Stomach smooth muscle (tissue), 2 donors: ENCODE results near the gene CSAG1.
"Not testable (repeated sequence)": the region's sequence is repeated elsewhere in the genome, so short reads cannot be mapped to it uniquely, and the experiment has no call there.

Experiments used
- H3K27ac ChIP-seq: one replicate; pipeline ENCODE4 v1.7.0; 2013; ENCODE audit warnings: mild to moderate bottlenecking, low read length, inconsistent platforms
- H3K27me3 ChIP-seq, 2 donors: one replicate each; pipeline ENCODE4 v1.7.0; 2013; ENCODE audit warnings: low read length in 2 of 2; ENCODE audit not compliant: insufficient read depth in 2 of 2, control insufficient read depth in 1 of 2
- H3K36me3 ChIP-seq, 2 donors: one replicate each; pipeline ENCODE4 v1.7.0; 2013; ENCODE audit warnings: low read length in 2 of 2; ENCODE audit not compliant: control insufficient read depth in 2 of 2, insufficient read depth in 2 of 2
- H3K4me1 ChIP-seq: one replicate; pipeline ENCODE4 v1.7.0; 2013; ENCODE audit warnings: low read length; ENCODE audit not compliant: control insufficient read depth, insufficient read depth
- H3K4me3 ChIP-seq, 2 donors: one replicate each; pipeline ENCODE4 v1.7.0; 2013; ENCODE audit warnings: low read length in 2 of 2
- H3K9ac ChIP-seq, 2 donors: one replicate each; pipeline ENCODE4 v1.7.0; 2013; ENCODE audit warnings: low read length in 2 of 2, mild to moderate bottlenecking in 1 of 2
- H3K9me3 ChIP-seq, 2 donors: one replicate each; pipeline ENCODE4 v1.7.0; 2013; ENCODE audit warnings: low read length in 2 of 2; ENCODE audit not compliant: control insufficient read depth in 2 of 2
- donor health status: healthy.
- donor health status: Pancreatic carcinoma.

CSAG1 gene, protein sequence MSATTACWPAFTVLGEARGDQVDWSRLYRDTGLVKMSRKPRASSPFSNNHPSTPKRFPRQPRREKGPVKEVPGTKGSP

DNA sequence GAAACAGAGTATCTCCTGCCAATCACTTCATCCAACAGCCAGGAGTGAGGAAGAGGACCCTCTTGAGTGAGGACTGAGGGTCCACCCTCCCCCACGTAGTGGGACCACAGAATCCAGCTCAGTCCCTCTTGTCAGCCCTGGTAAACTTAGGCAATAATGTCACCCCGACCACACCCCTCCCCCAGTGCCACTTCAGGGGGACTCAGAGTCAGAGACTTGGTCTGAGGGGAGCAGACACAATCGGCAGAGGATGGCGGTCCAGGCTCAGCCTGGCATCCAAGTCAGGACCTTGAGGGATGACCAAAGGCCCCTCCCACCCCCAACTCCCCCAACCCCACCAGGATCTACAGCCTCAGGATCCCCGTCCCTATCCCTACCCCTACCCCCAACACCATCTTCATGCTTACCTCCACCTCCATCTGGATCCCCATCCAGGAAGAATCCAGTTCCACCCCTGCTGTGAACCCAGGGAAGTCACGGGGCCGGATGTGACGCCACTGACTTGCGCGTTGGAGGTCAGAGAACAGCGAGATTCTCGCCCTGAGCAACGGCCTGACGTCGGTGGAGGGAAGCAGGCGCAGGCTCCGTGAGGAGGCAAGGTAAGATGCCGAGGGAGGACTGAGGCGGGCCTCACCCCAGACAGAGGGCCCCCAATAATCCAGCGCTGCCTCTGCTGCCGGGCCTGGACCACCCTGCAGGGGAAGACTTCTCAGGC, at the start of gene CSAG1, which contains the start of gene MAGEA12:
Gene CSAG1 (minus strand): TSS at position 461 of the 715 bp plus-strand sequence. CDS start 1,261 bp downstream, outside the sequence.
Gene MAGEA12 (plus strand): TSS at position 497 of the 715 bp plus-strand sequence. CDS start 2,405 bp downstream, outside the sequence.
- Histone ChIP-seq H3K9ac (no peak within 1 kb of the TSS), H3K4me3 (no peak within 1 kb of the TSS), H3K4me1 (no peaks in the 10 kb centered on the region), H3K27ac (no peak within 1 kb of the TSS), H3K9me3 (no peaks in the 10 kb centered on the region), H3K27me3 (peaks cover 0 to 2% of the 10 kb centered on the region in 2 donors), H3K36me3 (no peaks in the 10 kb centered on the region)

DNA sequence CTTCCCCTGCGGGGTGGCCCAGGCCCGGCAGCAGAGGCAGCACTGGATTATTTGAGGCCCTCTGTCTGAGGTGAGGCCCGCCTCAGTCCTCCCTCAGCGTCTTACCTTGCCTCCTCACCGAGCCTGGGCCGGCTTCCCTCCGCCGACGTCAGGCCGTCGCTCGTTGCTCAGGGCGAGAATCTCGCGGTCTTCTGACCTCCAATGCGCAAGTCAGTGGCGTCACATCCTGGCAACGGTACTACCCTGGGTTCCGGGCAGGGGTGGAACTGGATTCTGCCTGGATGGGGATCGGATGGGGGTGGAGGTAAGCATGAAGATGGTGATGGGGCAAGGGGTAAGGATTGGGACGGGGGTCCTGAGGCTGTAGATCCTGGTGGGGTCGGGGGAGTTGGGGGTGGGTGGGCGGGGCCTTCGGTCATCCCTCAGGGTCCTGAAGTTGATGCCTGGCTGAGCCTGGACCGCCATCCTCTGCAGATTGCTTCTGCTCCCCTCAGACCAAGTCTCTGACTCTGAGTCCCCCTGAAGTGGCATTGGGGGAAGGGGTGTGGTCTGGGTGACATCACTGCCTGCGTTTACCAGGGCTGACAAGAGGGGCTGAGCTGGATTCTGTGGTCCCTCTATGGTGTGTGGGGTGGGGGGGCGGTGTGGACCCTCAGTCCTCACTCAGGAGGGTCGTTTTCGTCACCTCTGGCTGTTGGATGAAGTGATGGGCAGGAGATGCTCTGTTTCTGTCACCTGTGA, 36.2 kb upstream of the CSAG1 start, which contains the start of gene MAGEA6:
Gene MAGEA6 (minus strand): TSS at position 141 of the 741 bp plus-strand sequence. CDS start 2,039 bp downstream, outside the sequence.
- not testable (repeated sequence) for H3K4me3 ChIP-seq, H3K36me3 ChIP-seq

DNA sequence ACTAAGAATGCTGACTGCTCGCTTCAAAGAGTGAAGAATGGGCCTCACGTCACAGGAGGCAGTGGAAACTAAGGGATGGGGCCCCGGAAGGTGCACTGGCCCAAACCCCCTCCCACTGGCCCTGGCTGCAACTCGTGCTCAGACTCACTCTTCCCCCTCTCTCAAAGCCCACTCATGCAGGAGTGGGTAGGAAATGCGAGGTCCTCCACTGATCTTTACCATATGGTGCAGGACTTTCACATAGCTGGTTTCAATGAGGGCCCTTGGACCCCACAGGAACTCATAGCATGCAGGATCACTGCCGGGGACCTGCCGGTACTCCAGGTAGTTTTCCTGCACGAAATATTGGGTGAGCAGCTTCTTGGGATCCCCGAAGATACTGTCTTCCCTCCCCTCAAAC, 33.0 kb upstream of the CSAG1 start:
- H3K4me3 ChIP-seq, H3K36me3 ChIP-seq, H3K4me1 ChIP-seq, H3K9me3 ChIP-seq, H3K27ac ChIP-seq, H3K9ac ChIP-seq, H3K27me3 ChIP-seq: not testable (repeated sequence)

More for the DNA sequence above, 36.2 kb upstream of the CSAG1 start, which contains the start of gene MAGEA6:
- not testable (repeated sequence) for H3K9ac ChIP-seq, H3K4me1 ChIP-seq, H3K27ac ChIP-seq, H3K27me3 ChIP-seq, H3K9me3 ChIP-seq

DNA sequence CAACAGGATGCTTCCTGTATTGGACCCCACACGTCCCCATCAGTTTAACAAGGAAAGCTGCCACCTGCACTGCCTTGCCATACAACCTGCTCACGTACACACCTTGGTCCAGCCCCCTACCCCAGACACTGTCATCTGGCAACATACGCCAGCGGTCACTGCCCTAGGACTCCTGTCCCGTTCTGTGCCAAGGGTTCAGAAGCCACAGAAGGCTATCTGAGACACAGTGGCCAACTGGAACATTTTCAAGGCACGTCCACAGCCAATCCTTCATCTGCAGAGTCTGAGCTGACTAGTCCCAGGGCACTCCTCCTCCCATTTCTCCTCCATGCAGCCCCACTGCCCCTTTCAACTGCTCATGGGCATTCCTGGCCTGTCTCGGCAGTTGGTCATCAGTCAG, 28.1 kb upstream of the CSAG1 start:
- not testable (repeated sequence) for H3K9ac ChIP-seq, H3K27me3 ChIP-seq, H3K27ac ChIP-seq, H3K4me3 ChIP-seq, H3K9me3 ChIP-seq, H3K36me3 ChIP-seq, H3K4me1 ChIP-seq

DNA sequence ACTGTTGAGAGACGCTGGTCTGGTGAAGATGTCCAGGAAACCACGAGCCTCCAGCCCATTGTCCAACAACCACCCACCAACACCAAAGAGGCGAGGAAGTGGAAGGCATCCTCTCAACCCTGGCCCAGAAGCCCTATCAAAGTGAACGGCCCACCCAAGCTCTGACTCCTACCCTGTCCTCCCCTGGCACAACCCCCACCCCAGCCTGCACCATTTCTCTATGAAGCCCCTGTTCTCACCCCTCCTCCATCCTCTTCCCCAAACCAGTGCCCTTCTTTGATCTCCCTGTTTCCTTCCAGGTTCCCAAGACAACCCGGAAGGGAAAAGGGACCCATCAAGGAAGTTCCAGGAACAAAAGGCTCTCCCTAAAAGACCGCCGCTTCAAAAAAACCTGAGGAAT, 26.0 kb upstream of the CSAG1 start:
- not testable (repeated sequence) for H3K9ac ChIP-seq, H3K9me3 ChIP-seq

DNA sequence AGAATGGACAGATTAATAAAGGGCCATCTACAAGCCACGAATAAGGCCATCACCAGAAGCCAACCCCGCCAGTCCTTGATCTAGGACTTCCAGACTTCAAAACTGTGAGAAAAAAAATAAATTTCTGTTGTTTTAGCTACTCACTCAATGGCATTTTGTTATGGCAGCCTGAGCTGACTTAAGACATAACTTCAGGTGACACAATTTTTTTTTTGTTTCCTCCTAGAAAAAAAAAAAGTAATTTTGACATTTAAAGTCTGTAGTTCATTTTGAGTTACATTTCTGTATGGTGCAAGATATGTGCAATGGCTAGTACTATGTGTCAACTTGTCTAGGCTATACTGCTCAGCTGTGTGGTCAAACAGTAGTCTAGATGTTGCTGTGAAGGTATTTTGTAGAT, 25.4 kb upstream of the CSAG1 start, which contains the start of gene CSAG3:
Gene CSAG3 (plus strand): TSS at position 301 of the 400 bp plus-strand sequence.
- H3K27ac ChIP-seq, H3K27me3 ChIP-seq, H3K36me3 ChIP-seq, H3K4me1 ChIP-seq, H3K9ac ChIP-seq, H3K9me3 ChIP-seq, H3K4me3 ChIP-seq: not testable (repeated sequence)

More for the DNA sequence above, 26.0 kb upstream of the CSAG1 start:
- H3K27ac ChIP-seq, H3K27me3 ChIP-seq, H3K4me1 ChIP-seq, H3K4me3 ChIP-seq, H3K36me3 ChIP-seq: not testable (repeated sequence)

DNA sequence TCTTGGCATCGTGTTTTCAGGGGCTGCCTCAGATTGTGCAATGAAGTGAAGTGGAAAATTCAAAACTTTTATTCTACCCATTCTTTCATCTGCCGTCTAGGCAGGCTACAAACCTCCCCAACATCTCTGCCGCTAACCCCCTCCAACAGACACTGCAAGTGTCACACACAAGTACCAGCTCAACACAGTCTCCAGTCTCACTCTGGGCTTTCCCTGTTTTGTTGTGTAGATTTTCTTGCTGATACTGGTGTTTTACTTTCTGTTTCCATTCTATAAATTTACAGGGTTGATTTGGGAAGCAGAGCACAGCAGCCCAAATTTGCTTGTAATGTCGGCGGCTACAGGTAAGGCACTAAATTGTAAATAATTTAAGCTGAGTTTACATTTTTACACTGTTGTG, 21.4 kb upstream of the CSAG1 start:
- not testable (repeated sequence) for H3K9me3 ChIP-seq, H3K27ac ChIP-seq, H3K4me3 ChIP-seq, H3K9ac ChIP-seq, H3K4me1 ChIP-seq, H3K36me3 ChIP-seq, H3K27me3 ChIP-seq

DNA sequence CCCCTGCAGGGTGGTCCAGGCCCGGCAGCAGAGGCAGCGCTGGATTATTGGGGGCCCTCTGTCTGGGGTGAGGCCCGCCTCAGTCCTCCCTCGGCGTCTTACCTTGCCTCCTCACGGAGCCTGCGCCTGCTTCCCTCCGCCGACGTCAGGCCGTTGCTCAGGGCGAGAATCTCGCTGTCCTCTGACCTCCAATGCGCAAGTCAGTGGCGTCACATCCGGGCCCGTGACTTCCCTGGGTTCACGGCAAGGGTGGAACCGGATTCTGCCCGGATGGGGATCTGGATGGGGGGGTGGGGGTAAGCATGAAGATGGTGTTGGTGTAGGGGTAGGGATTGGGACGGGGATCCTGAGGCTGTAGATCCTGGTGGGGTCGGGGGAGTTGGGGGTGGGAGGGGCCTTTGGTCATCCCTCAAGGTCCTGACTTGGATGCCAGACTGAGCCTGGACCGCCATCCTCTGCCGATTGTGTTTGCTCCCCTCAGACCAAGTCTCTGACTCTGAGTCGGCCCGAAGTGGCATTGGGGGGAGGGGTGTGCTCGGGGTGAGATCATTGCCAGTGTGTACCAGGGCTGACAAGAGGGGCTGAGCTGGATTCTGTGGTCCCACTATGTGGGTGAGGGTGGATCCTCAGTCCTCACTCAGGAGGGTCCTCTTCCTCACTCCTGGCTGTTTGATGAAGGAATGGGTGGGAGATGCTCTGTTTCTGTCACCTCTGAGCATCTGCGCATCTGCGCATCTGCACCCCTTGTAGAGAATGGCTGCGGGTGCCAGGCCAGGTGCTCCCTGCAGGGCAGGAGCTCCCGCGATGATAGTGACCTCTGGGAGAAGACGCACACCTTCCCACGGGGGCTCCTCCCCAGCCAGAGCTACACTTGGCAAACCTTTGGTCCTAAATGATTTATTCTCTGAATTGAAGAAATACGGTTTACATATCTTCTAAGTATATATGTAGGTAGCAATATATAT, 20.4 kb upstream of the CSAG1 start, which contains the start of gene MAGEA2:
Gene MAGEA2 (minus strand): TSS at position 157 of the 965 bp plus-strand sequence. CDS start 2,479 bp downstream, outside the sequence.
- not testable (repeated sequence) for H3K9ac ChIP-seq, H3K9me3 ChIP-seq, H3K4me3 ChIP-seq, H3K27ac ChIP-seq, H3K27me3 ChIP-seq, H3K36me3 ChIP-seq, H3K4me1 ChIP-seq

DNA sequence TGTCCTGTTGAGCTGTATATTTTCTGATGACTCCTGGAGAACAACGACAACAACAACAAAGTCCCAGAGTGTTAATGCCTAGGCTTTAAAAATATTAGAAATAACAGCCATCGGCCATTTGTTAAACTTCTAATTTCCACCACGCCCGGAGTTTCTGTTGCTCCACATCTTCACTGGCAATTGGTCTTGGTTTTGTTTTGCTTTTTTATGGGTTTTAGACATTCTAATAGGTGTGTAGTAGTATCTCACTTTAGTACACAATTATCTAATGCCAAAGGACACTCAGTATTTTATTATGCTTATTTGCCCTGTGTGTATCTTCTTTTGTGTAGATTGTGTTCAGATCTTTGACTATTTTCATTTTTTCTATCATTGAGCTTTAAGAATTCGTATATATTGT, 5.0 kb upstream of the CSAG1 start:
- no peaks in the 10 kb centered on the region for H3K9me3 ChIP-seq
- H3K4me3 ChIP-seq = no peak overlapping the region
- no peaks in the 10 kb centered on the region for H3K4me1 ChIP-seq
- peaks cover 0 to 2% of the 10 kb centered on the region in 2 donors for H3K27me3 ChIP-seq
- no peak overlapping the region for H3K27ac ChIP-seq
- no peak overlapping the region for H3K9ac ChIP-seq
- no peaks in the 10 kb centered on the region for H3K36me3 ChIP-seq

DNA sequence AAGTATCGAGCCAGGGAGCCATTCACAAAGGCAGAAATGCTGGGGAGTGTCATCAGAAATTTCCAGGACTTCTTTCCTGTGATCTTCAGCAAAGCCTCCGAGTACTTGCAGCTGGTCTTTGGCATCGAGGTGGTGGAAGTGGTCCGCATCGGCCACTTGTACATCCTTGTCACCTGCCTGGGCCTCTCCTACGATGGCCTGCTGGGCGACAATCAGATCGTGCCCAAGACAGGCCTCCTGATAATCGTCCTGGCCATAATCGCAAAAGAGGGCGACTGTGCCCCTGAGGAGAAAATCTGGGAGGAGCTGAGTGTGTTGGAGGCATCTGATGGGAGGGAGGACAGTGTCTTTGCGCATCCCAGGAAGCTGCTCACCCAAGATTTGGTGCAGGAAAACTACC, 3.0 kb upstream of the CSAG1 start:
- not testable (repeated sequence) for H3K36me3 ChIP-seq, H3K9ac ChIP-seq, H3K9me3 ChIP-seq, H3K27me3 ChIP-seq, H3K4me1 ChIP-seq, H3K4me3 ChIP-seq, H3K27ac ChIP-seq
